Measurements from ENCODE around the gene TCF3.

The TCF3 gene

DNA sequence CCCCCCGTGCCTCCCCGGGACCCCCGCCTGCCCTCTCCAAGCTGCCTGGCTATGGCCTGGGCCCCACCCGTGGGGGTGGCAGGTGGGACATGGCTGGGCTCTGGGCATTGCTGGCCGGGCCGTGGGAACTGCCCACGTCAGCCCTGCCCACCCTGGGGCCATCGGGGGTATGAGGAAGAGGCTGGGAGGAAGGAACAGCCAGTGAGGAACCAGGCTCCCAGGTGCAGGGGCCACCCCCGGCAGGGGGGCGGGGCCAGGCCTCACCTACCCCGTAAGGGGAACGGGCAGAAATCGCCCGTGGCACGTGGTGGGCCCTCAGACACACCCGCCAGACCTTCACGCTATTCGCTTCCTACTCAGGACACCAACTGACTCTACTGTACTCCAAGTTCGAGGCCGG, 22.4 kb downstream of the TCF3 start:
- no peak for DNase-seq (ENCODE audit: low read depth in 2 of 2)

DNA sequence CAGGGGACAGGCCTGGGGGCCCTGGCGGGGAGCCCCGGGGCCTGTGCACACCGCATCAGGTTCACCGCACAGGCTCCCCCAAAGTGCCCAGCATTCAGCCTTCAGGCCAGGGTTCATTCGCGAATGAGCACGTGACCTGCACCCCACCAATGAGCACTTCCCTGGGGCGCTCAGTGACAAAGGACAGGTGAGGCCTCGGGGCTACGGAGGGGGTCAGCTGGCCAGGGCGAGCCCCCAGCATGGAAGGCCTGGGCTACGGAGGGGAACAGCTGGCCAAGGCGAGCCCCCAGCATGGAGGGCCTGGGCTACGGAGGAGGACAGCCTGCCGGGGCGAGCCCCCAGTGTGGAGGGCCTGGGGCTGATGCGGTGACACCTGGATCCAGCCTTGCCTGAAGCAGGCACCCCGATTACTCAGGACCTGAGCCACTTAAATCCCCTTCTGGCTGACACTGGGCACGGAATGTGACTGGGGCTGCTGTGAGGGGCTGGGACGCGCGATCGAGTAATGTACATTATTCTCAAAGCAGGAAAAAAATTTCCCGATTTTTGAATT, 23.1 kb downstream of the TCF3 start:
- DNase-seq (ENCODE audit: low read depth in 2 of 2): no peak

DNA sequence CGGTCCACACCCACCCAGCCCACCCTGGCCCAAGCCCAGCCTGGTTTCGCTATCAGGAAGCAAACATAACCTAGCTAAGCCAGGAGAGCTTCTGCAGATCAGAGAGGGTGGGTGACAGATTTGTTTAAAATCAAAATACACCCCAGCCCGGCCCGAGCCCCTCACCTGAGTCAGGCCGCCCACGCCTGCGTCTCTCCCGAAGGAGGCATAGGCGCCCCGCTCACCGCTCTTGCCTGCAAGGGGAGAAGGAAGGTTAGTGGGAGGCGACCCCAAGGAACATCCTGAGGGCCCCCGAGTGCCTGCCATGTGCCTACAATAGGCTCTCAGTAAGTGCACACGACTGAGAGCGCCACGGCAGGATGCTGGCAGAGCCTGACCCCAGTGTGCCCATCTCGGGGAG, 25.2 kb downstream of the TCF3 start:
- no peak for DNase-seq (ENCODE audit: low read depth in 2 of 2)

DNA sequence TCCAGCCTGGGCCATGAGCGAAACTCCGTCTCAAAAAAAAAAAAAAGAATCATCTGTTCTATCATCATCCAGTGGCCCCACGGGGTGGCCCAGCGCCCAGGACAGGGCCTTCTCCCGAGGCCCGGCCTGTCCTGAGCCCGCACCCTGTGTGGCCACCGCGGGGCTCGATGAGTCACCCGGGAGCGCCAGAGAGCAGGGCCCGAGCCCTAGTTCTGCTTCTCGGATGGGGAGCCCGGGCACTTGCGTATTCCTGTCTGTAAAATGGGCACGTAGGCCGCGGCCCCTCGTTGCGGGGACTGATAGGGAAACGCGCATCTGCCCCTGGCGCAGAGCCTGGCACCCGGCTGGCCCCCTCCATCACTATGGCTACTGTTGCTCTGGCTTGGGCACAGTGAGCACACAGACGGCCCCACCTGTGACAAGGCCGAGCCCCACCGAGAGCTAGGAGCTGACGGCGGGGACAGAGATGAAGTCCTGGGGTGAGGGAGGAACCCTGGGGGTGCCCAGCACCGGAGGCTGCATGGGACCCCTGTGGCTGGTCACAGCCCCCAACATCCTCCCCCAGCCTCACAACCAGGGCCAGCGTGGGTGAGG, 25.9 kb downstream of the TCF3 start:
- DNase-seq (ENCODE audit: low read depth in 2 of 2): no peak

DNA sequence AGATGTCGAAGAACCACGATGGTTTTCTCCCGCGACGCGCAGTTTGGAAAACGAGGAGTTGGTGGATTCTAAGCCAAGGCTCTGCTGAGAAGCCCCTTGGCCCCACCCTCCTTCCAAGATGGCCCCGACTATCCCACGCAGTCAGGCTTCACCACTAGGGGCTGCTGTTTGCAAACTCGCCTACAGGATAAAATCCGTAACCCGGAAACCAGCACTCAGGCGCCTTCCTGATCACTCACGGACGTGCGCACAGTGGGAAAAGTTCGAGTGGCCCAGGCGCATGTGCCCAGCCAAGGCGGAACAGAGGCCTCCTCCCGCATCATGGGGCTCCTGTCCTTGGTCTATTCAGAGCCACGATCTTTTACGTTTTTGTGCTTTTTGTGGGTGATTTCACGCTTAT, 28.0 kb downstream of the TCF3 start:
- DNase-seq (ENCODE audit: low read depth in 2 of 2): no peak

DNA sequence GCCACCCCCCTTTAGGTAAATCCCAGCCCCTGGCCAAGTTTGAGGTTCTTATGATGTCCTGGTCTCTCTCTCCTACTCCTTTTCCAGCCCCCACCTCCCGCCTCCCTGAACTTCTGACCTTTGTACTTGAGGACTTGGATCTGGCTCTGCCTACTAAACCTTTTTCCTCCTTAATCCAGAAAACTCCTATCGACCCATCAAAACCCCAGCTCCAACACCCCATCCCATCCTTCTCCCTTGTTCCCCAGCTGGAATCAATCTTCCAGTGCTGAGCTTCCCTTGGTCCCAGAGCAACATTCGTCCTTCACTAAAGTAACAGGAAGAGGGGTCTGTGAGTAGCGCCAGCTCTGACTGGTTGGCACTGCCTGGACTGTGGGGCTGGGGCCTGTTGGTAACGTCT, 29.9 kb downstream of the TCF3 start:
- DNase-seq (ENCODE audit: low read depth in 2 of 2): no peak

DNA sequence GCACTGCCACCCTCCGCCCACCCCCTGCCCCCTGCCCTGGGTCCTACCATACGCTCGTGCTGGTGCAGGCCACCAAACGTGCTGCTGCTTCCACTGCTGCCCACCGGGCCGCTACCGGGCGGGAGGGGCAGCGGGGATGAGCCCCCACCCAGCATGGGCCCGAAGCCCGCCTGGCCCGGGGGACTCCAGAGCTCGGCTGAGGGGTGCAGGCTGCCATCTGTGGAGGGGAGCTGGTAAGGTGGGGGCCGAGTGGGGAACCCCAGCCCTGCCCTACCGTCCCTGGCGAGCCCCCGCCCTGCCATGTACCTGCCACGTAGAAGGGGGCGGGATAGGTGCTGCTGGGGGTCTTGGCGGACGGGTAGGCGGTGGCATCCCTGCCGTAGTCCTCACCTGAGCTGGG, 30.4 kb downstream of the TCF3 start:
- no peak for DNase-seq (ENCODE audit: low read depth in 2 of 2)

DNA sequence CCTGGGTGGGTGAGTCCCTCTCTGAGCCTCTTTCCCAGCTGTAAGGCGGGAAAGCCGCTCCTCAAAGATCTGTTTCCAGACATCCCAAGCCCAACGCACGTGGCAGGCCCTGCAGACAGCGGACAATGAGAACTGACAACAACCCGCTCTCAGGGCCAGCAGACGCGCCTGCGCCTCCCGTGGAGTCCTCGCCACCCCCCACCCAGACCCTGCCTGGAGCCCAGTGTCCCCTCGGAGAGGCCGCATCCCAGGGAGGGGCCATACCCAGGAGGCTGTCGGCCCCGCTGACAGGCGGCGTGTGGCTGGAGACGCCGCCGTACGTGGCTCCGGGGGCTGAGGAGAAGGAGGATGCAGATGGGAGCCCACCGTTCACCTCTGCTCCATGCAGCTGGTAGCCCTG, 30.8 kb downstream of the TCF3 start:
- DNase-seq (ENCODE audit: low read depth in 2 of 2): no peak

DNA sequence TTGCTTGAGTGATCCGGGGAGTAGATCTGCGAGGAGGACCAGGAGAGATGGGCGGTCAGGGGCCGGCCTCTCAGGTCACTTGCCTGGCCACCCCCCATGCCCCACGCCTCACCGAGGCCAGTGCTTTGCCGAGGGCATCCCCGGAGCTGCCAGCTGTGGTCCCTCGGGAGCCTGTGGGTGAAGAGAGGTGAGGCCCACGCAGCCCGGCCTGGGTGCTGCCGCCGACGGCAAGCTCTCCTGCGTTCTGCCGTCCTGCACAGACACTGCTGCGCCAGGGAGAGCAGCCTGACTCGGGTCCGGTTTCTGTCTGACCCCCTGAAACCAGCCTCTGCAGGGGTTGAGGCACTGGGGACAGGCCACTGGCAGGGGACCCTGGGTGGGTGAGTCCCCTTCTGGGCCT, 31.4 kb downstream of the TCF3 start:
- no peak for DNase-seq (ENCODE audit: low read depth in 2 of 2)

DNA sequence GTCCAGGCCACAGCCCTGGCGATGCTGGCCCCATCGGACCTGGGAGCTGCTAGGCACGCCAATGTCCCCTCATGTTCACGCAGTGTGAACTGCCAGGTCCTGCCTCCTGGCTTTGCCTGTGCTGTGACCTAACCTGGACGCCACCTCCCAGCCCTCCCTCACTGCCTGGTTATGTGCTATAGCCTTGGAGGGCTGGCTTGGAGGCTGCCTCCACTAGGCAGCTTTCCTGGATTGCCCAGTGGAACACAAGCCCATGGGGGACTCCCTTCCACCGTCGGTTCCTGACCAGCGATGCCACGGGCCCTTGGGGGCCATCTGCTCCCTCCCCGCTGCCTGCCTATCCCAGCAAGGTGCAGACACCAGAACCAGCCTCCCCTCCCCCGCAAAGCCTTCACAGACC, 31.9 kb downstream of the TCF3 start:
- DNase-seq (ENCODE audit: low read depth in 2 of 2): no peak

DNA sequence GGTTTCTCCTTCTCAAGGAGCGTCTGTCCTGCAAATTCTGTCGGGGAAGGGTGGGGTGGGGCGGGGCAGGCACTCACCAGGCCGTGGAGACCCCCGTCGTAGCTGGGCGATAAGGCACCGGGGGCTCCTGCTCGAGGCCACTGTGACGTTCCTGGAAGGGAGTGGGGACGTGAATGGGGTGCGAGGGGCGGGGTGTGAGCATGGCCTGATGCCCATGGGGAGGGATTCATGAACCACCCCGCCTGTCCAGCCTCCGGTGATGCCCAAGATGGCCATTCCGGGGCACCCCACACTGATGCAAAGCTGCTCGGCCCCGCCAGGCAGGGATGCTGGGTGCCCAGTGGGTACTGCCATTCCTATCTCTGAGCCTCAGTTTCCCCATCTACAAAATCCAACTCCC, 32.7 kb downstream of the TCF3 start:
- DNase-seq (ENCODE audit: low read depth in 2 of 2): no peak

DNA sequence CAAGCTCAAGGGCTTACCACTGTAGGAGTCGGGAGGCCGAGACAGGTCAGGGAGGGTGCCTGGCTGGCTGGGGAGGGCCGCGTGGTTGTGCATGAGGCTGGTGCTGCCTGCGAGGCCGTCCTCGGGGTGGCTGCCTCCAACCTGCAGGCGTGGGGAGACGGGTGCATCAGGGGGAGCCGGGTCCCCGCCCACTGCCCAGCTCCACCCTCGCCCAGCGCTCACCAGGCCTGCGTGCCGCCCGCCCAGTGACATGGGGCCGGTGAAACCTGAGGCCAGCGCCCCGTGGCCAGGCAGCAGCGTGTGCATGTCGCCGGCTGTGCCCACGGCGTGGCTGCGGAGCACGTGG, 33.3 kb downstream of the TCF3 start:
- no peak for DNase-seq (ENCODE audit: low read depth in 2 of 2)

DNA sequence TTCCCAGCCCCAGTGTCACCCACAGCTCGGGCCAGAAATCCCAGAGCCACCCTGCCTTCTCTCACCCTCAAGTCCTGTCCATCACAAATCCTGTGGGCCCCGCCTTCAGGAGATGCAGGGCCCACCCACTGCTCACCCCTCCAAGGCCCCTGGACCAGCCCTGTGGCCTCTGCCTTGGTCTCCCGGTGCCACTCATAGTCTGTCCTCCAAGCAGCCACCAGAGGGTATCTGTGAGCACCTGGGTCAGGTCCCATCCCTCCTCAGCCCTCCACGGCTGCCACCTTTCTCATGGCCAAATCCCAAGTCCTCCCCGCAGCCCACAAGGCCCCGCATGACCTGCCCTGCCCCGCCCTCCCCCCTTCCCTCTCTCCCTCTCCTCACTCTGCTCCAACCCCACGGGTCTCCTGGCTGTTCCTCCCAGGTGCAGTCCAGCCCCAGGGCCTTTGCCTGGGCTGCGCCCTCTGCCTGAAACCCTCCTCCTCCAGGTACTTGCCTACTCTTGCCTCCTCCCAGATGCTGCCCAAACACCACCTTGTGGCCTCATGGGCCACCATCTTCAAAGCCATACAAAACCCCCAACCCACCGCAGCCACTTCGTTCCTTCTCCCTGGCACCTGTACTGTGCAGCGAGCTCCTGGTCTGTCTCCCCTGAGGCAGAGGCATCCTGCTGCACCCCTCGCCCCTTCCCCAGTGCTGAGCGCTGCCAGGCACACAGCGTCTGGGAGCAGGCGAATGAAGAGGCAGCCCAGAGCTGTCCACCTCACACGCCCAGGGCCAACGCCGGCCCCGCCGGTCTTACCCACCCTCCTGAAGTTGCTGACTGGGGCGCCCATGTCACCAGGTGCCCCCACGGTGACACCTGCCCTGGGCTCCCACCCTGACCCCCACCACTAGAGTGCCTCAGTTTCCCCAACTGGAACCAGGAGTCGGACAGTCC, 34.0 kb downstream of the TCF3 start:
- no peak for DNase-seq (ENCODE audit: low read depth in 2 of 2)

DNA sequence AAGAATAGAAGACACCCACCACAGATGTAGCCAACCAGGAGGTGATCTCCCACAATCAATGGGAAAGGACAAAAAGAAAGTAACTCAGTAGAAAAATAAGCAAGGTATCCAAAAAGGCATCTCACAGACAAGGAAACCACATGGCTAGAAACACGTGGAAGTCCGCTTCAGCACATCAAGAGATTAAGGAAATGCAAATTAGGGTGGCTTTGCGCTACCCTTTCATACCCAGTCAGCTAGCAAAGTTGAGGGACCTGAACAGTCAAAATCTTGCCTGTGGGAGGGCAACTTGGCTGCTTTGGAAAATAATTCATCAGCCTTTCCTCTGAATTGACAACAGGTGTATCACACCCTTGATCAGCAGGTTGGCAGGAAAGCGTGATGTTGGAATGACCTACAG, 35.5 kb downstream of the TCF3 start:
- DNase-seq (ENCODE audit: low read depth in 2 of 2): no peak

DNA sequence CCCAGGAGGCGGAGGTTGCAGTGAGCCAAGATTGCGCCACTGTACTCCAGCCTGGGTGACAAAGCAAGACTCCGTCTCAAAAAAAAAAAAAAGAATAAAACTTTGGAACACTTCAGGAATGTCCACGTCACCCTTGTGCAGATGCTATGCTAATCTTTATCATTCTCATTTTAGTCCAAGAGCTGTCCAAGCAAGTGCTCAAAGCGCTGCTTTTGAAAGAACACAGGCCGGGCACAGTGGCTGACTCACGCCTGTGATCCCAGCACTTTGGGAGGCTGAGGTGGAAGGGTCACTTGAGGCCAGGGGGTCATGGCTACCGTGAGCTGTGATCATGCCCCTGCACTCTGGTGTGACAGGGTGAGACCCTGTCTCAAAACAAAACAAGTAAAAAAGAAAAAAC, 36.0 kb downstream of the TCF3 start:
- DNase-seq (ENCODE audit: low read depth in 2 of 2): no peak

DNA sequence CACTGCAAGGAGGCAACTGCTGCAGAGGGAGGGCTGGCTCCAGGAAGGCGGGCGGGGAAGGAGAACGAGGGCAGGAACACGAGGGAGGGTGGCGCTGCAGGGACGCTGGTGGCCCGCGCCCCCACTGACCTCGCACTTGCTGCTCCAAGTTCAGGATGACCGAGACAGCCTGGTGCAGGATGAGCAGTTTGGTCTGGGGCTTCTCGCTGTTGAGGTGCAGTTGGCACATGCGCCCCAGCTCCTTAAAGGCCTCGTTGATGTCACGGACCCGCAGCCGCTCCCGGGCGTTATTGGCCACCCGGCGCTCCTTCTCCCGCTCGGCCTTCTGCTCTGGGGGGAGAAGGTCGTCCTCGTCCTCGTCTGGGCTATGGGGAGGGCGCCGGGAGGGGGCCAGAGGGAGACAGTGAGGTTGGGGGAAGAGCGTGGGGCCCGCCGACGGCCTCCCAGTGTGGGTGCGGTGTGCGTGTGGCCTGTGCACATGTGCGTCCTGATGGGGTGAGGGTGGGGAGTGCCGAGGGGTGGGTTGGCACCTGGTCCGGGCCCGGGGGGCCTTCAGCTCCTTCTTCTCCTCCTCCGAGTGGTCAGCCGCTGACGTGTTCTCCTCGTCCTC, 37.2 kb downstream of the TCF3 start:
- DNase-seq (ENCODE audit: low read depth in 2 of 2): no peak

DNA sequence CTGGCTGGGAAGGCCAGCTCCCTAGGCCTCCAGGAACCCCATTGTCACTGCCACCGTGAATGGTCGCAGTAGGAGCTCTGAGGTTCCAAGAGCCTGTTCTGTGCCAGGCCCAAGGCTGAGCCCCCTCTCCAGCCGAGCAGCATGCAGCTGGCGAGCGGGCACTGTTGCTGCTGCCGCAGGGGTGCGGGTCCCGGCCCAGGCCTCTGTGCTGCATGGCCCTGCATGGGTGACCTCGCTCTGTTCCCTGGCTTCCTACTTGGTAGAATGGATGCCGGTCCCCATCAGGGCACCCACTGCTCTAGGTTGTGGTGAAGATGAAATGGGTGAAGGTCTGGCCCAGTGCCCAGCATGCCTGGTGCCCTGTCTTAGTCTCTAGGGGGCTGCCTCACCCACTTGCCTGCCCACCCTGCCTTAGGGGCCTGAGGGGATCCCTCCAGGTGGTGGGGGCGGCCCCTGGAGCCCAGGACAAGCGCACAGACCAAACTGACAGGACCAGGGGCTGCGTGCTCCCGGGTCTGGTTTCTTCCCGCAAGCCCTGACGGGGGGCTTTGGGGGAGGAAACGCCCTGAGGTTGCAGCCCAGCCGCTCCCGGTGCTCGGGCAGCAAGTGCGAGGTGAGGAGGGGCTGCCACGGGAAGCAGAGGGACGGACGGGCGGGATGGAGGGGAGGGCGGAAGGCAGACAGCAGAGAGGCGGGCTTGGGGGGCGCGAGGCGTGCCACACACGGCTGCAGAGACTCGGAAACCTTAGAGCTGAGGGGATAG, 38.4 kb downstream of the TCF3 start:
- no peak for DNase-seq (ENCODE audit: low read depth in 2 of 2)

DNA sequence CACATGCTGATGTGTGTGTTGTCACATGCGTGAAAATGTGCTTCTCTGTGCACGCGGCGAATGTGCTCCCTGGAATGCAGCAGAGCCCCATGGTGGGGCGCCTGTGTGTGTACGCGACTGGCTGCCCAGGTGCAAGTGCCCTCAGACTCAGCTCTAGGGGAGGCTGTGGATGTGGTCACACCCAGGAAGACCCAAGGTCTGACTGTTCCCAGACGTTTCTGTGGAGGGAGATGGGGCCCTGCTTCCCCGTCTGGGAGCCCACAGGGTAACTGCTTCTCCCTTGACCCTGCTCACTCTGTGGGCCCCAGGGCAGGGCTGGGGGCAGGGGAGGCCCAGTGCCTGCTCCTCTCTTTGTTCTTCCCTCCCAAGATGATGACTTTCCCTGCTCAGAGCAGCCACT, 39.3 kb downstream of the TCF3 start:
- no peak for DNase-seq (ENCODE audit: low read depth in 2 of 2)

DNA sequence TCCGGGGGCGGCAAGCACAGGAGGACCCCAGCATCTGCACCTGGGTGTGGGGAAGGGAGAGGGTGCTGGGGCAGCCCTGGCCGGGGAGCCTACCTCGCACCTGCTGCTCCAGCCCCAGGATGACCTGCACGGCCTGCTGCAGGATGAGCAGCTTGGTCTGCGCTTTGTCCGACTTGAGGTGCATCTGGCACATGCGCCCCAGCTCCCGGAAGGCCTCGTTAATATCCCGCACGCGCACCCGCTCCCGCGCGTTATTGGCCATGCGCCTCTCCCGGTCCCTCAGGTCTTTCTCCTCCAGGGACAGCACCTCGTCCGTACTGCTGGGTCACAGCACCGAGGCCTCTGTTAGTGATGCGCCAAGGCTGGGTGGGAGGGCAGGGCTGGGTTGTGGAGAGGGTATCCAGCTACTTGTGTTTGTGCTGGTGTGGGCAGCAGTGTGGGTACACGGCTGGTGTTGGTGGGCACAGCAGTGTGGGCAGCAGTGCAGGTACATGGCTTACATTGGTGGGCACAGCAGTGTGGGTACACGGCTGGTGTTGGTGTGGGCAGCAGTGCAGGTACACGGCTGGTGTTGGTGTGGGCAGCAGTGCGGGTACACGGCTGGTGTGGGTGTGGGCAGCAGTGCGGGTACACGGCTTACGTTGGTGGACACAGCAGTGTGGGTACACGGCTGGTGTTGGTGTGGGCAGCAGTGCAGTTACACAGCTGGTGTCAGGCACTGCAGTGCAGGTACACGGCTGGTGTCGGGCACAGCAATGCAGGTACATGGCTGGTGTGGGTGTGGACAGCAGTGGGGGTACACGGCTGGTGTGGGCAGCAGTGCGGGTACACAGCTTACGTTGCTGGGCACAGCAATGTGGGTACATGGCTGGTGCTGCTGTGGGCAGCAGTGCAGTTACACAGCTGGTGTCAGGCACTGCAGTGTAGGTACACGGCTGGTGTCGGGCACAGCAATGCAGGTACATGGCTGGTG, 40.0 kb downstream of the TCF3 start:
- DNase-seq (ENCODE audit: low read depth in 2 of 2): no peak

DNA sequence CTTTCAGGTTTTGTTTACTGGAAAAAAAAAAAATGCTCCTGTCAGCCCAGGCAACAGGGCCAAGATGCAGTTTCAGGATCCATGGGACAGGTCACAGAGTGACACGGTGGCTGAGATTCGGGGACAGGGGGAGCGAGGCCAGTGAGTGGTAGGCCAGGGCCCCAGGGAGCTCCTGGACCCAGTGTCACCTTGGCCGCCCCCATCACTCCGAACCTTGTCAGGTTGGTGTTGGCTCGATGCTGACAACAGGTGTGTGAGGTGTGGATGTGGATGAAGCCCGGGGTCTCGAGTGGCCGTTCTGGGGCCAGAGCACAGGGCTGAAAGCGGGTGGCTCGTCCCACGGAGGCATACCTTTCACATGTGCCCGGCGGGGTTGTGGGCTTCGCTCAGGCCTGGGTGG, 41.1 kb downstream of the TCF3 start:
- DNase-seq (ENCODE audit: low read depth in 2 of 2): no peak

DNA sequence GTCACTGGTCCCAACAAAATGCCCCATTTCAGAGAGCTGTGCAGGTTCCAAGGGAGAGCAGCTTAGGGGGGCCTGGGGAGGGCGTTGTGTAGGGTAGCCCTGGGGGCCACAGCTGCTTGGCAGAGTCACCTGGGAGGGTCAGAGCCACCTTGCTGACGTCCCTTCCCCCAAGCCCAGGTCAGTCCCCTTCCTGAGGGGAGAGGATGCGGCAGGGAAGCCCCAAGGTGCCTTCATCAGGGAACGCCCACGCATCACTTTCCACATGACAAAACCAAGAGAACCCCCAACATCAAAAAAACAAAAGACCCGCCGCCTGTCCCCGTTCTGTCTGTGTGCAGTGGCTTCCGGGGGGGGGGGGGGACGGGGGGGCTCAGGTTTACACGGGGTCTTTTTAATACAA, 41.8 kb downstream of the TCF3 start:
- peak in 1 of 2 donors; percentile 14 for DNase-seq (ENCODE audit: low read depth in 2 of 2)
